Vein endothelial cell (primary cell): Measurements from ENCODE around the gene CPLX4. TPM values are rescaled to one million over a fixed set of nuclear protein-coding genes. Genes with fewer than 3 reads are reported as not detected.

Source experiments
- total RNA-seq: library from RNA; depleted of rRNA; stranded (reverse); fragments of >200 nt; gene quantifications from 2 replicates; pipeline ENCODE4 v1.2.3, GENCODE V29; 2012

CPLX4 gene
- total RNA-seq, result not detected in 2 replicates

GRCh38 chr18:59318460-59319050 is at the start of gene CPLX4:
Gene CPLX4, minus strand, starts transcription at chr18:59318649. Its CDS starts 187 bp downstream, at chr18:59318462.

GRCh38 chr18:59358712-59359575 is 40.5 kb upstream of the CPLX4 start, which contains the start of gene LMAN1:
Gene LMAN1, minus strand, starts transcription at chr18:59359265. Its CDS starts 21 bp downstream, at chr18:59359244.

GRCh38 chr18:59272891-59273758 is 45.3 kb downstream of the CPLX4 start, which contains the start of gene RAX:
Gene RAX, minus strand, starts transcription at chr18:59273454. Its CDS starts 248 bp downstream, at chr18:59273206.

Other genes with a start within 250 kb of the CPLX4 start
- 15.6 and 21.6 TPM in 2 replicates for gene SEC11C, start 178.8 kb downstream of the CPLX4 start, total RNA-seq
- gene GRP, start 98.5 kb downstream of the CPLX4 start, total RNA-seq, result not detected in 2 replicates
- gene RAX, start 45.2 kb downstream of the CPLX4 start, total RNA-seq, result not detected in 2 replicates
- 142 and 185 TPM in 2 replicates for gene LMAN1, start 40.6 kb upstream of the CPLX4 start, total RNA-seq